Measurements from ENCODE around the gene MORC4.

DNA sequence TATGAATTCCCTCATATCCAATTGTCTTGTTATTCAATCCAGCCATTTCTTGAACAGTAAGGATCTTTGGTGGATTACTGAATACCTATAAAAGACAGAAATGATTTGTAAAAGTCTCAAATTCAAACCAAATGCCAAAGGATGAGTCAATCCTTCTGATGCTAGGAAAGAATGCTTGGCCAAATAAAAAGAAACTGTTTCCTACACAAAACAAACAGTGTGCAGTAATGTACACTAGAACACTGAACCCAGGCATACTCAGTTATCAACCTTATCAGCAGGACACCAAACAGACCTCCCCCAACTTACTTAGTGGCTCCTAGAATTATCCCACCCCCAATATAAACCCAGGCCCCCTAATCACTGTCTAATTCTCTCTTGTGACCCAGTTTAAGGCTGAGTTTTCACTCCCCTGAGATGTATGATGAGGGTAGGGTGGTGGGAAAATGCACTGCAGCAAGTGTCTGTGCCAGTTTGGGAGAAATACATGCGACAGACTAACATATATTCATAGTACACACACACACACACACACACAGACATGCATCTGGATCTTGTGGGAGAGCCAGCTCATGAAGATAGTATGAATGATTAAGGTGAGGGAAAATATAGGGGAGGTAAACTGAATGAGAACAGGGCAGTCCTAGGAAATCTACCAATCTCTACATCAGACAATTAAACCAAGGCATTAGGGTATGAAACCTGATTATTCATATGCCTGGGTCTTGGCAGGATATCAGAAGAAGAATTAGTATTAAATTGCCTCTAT is 44.8 kb downstream of the MORC4 start:
- no peak for TF ChIP-seq ZFP36 (IDR thresholded peaks at IDR 0.05; ENCODE audit: borderline replicate concordance, partially characterized antibody)
- TF ChIP-seq CTCF (IDR thresholded peaks at IDR 0.05): no peak
- no peak for TF ChIP-seq POLR2A (IDR thresholded peaks at IDR 0.05; ENCODE audit: low read length)
- no peak for TF ChIP-seq BHLHE40 (IDR thresholded peaks at IDR 0.05; ENCODE audit: low read depth, low read length)
- TF ChIP-seq, protein P1, sequence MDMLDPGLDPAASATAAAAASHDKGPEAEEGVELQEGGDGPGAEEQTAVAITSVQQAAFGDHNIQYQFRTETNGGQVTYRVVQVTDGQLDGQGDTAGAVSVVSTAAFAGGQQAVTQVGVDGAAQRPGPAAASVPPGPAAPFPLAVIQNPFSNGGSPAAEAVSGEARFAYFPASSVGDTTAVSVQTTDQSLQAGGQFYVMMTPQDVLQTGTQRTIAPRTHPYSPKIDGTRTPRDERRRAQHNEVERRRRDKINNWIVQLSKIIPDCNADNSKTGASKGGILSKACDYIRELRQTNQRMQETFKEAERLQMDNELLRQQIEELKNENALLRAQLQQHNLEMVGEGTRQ (IDR thresholded peaks at IDR 0.05): no peak
- TF ChIP-seq, protein P2, sequence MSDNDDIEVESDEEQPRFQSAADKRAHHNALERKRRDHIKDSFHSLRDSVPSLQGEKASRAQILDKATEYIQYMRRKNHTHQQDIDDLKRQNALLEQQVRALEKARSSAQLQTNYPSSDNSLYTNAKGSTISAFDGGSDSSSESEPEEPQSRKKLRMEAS (IDR thresholded peaks at IDR 0.05): peak; percentile 44; the same call in 1 of the 2 replicates
- no peak for TF ChIP-seq REST (IDR thresholded peaks at IDR 0.05)
- TF ChIP-seq JUN (IDR thresholded peaks at IDR 0.05): peak; percentile 63 to 84
